ENCODE results near the gene IFRD1. TPM values are rescaled to one million over a fixed set of nuclear protein-coding genes. Genes with fewer than 3 reads are reported as not detected.
A peak's percentile ranks its signal among the peaks of the same experiment; 100 is the strongest.
"Not testable (repeated sequence)": the region's sequence is repeated elsewhere in the genome, so short reads cannot be mapped to it uniquely, and the experiment has no call there.

IFRD1 gene
- total RNA-seq, 1 donor from 2014 or later = 51.2 TPM

GRCh38 chr7:112433289-112433688 lies 17.0 kb upstream of the IFRD1 start:
- no peak for DNase-seq (ENCODE audit: low spot score)
- intact Hi-C loops (cut with DNase I) = no loop called here

- intact Hi-C loops (cut with DNase I) = no loop called here
- DNase-seq (ENCODE audit: low spot score) = no peak
Measured at GRCh38 chr7:112437072-112437471, 13.2 kb upstream of the IFRD1 start.

- no peak for DNase-seq (ENCODE audit: low spot score)
- intact Hi-C loops (cut with DNase I) = no loop called here
Measured at GRCh38 chr7:112439476-112439875, 10.8 kb upstream of the IFRD1 start.

- no peak for DNase-seq (ENCODE audit: low spot score)
- intact Hi-C loops (cut with DNase I) = no loop called here
Measured at GRCh38 chr7:112442210-112442609, 8.1 kb upstream of the IFRD1 start.

GRCh38 chr7:112444505-112444904 lies 5.8 kb upstream of the IFRD1 start:
- intact Hi-C loops (cut with DNase I) = no loop called here
- no peak for DNase-seq (ENCODE audit: low spot score)

GRCh38 chr7:112446431-112446830 lies 3.8 kb upstream of the IFRD1 start:
- DNase-seq (ENCODE audit: low spot score) = no peak
- intact Hi-C loops (cut with DNase I) = no loop called here

GRCh38 chr7:112447406-112447805 lies 2.9 kb upstream of the IFRD1 start:
- intact Hi-C loops (cut with DNase I) = no loop called here
- DNase-seq (ENCODE audit: low spot score) = no peak

GRCh38 chr7:112448381-112448780 lies 1.9 kb upstream of the IFRD1 start:
- intact Hi-C loops (cut with DNase I) = no loop called here
- no peak for DNase-seq (ENCODE audit: low spot score)

GRCh38 chr7:112448891-112449290 lies 1.4 kb upstream of the IFRD1 start:
- intact Hi-C loops (cut with DNase I) = no loop called here
- DNase-seq (ENCODE audit: low spot score) = no peak

- no peak for DNase-seq (ENCODE audit: low spot score)
- intact Hi-C loops (cut with DNase I) = no loop called here
Measured at GRCh38 chr7:112449353-112449752, 907 bp upstream of the IFRD1 start.

- intact Hi-C loops (cut with DNase I) = loop anchor here (5.0 kb wide), 1 partner anchor 36 kb away; no protein-coding TSS in a partner anchor
Measured at GRCh38 chr7:112450807-112451761, 824 bp downstream of the IFRD1 start.

GRCh38 chr7:112452102-112452888 lies 2.0 kb downstream of the IFRD1 start:
- intact Hi-C loops (cut with DNase I) = loop anchor here (5.0 kb wide), 1 partner anchor 35 kb away; no protein-coding TSS in a partner anchor

More at GRCh38 chr7:112450807-112451761, 824 bp downstream of the IFRD1 start:
- peak; percentile 97 for DNase-seq (ENCODE audit: low spot score)

GRCh38 chr7:112453505-112454171 lies 3.4 kb downstream of the IFRD1 start:
- intact Hi-C loops (cut with DNase I) = loop anchor here (5.0 kb wide), 1 partner anchor 34 kb away; no protein-coding TSS in a partner anchor

More at GRCh38 chr7:112452102-112452888, 2.0 kb downstream of the IFRD1 start:
- DNase-seq (ENCODE audit: low spot score) = no peak

GRCh38 chr7:112454191-112454590 lies 3.9 kb downstream of the IFRD1 start:
- not testable (repeated sequence) for DNase-seq (ENCODE audit: low spot score)

More at GRCh38 chr7:112453505-112454171, 3.4 kb downstream of the IFRD1 start:
- DNase-seq (ENCODE audit: low spot score) = no peak

GRCh38 chr7:112459645-112460044 lies 9.4 kb downstream of the IFRD1 start:
- intact Hi-C loops (cut with DNase I) = no loop called here
- DNase-seq (ENCODE audit: low spot score) = no peak

More at GRCh38 chr7:112454191-112454590, 3.9 kb downstream of the IFRD1 start:
- intact Hi-C loops (cut with DNase I) = loop anchor here (5.0 kb wide), 1 partner anchor 33 kb away; no protein-coding TSS in a partner anchor

GRCh38 chr7:112462236-112462635 lies 12.0 kb downstream of the IFRD1 start:
- intact Hi-C loops (cut with DNase I) = no loop called here
- DNase-seq (ENCODE audit: low spot score) = no peak

GRCh38 chr7:112467867-112468266 lies 17.6 kb downstream of the IFRD1 start:
- no peak for DNase-seq (ENCODE audit: low spot score)
- intact Hi-C loops (cut with DNase I) = no loop called here

- intact Hi-C loops (cut with DNase I) = no loop called here
- DNase-seq (ENCODE audit: low spot score) = no peak
Measured at GRCh38 chr7:112470194-112470593, 19.9 kb downstream of the IFRD1 start.

- intact Hi-C loops (cut with DNase I) = no loop called here
- no peak for DNase-seq (ENCODE audit: low spot score)
Measured at GRCh38 chr7:112476390-112477052, 26.3 kb downstream of the IFRD1 start.

All from cardiac septum (tissue), 1 donor.